CD4-positive, alpha-beta T cell treated with Interleukin-1 beta for 1 hour (primary cell): ENCODE results near the gene DCC.

Source experiments
- DNase-seq, 2 donors: peaks; one replicate each; pipeline ENCODE4 v3.0.0-alpha.2; 2020 to 2022

Gene DCC

GRCh38 chr18:52844323-52844722 lies 504.3 kb downstream of the DCC start:
- no peak for DNase-seq

GRCh38 chr18:52845036-52845435 lies 505.0 kb downstream of the DCC start:
- no peak for DNase-seq

- DNase-seq, result no peak
Measured at GRCh38 chr18:52850031-52850560, 510.1 kb downstream of the DCC start.

DNA sequence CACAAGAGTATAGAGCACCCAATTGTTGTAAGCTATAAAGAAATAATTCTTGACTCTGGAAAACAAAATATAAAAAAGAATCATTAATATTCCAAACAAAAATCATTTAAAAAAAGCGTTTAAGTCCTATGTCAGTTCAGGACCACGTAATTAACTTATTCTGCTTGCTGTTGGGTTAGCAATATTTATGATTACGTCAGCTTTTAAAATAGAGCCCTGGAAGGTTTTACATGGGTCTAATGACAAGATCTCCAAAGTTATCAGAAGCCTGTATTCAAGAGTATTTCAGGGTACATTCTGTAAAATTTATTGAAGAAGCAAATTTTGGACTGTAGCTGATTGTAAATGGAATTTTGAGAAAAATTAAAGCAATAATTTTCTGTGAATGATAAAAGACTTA lies 521.6 kb downstream of the DCC start:
- DNase-seq, result no peak

- no peak for DNase-seq
Measured at GRCh38 chr18:52869349-52869923, 529.4 kb downstream of the DCC start.

GRCh38 chr18:52869942-52870907 lies 530.2 kb downstream of the DCC start:
- DNase-seq, result no peak

DNA sequence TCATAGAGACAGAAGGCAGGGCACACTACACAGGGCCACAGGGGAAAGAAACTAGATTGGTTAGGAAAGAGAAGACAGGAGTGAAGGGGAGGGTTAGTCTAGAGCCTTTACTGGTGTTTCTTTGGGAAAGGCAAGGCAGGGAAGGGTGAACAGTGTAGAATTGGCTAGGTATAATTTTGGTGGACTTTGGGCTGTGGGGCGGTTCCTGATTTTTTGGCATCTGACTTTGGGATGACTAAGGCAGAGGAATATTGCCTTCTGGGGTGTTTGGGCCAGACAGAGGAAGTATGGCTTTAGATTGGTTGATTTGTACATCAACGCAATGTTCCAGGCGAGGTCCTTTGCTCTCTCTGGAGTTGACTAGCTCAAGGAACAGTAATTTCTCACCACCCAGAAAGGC lies 534.8 kb downstream of the DCC start:
- no peak for DNase-seq

- DNase-seq, result no peak
Measured at GRCh38 chr18:52875725-52876124, 535.7 kb downstream of the DCC start.

GRCh38 chr18:52888014-52888413 lies 548.0 kb downstream of the DCC start:
- DNase-seq, result no peak

- no peak for DNase-seq
Measured at GRCh38 chr18:52894801-52895200, 554.8 kb downstream of the DCC start.

GRCh38 chr18:52897611-52898484 lies 557.9 kb downstream of the DCC start:
- no peak for DNase-seq

- no peak for DNase-seq
Measured at GRCh38 chr18:52898485-52899058, 558.6 kb downstream of the DCC start.

GRCh38 chr18:52902188-52902587 lies 562.2 kb downstream of the DCC start:
- no peak for DNase-seq

- no peak for DNase-seq
Measured at GRCh38 chr18:52903857-52904256, 563.9 kb downstream of the DCC start.

DNA sequence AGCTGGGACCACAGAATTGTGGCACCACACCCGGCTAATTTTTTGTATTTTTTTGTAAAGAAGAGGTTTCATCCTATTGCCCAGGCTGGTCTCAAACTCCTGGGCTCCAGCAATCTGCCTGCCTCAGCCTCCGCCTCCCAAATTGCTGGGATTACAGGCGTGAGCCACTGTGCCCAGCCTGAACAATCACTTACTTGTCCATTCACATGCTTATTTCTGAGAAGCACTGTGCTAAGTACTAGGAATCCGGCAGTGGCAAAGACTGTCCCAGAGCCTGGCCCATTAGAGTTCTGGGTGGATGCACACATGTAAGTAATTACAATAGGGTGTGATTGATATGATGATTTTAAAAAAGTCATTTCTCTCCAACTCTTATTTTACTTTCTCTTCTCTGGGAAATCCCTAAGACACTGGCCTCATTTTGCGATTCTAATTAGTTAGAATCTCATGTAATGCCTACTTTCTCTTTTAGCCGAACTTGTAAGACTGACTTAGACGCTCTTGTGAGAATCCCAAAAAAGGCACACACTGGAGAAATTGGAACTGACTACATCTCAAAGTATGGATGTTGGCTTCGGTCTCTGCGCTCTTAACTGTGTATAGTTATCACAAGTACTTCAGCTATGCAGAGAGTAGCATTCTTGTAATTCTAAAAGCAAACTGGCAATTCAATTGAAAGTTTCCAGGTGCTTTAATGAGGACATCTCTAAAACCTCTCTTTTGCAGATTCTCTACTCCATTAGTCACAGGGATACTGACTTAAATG lies 567.7 kb downstream of the DCC start:
- DNase-seq, result no peak

DNA sequence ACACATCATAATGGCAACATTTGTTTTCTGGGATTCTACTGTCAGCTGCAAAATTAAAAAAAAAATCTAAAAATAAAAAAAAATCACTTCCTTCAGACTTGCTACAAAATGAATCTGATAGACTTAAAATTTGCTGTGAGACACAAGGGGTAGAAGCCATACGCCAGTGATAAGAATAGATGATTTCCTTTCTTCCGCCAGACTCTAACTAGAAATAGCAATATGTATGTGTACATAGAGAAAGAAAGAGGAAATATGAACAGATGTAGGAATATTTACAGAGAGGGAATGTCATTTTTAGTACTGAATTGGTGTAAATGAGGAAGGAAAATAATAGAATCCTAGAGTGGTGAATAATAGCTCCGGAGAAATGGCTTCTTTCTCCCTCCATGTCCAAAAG lies 574.2 kb downstream of the DCC start:
- no peak for DNase-seq

GRCh38 chr18:52920665-52921064 lies 580.7 kb downstream of the DCC start:
- no peak for DNase-seq

GRCh38 chr18:52933356-52933755 lies 593.4 kb downstream of the DCC start:
- no peak for DNase-seq

DNA sequence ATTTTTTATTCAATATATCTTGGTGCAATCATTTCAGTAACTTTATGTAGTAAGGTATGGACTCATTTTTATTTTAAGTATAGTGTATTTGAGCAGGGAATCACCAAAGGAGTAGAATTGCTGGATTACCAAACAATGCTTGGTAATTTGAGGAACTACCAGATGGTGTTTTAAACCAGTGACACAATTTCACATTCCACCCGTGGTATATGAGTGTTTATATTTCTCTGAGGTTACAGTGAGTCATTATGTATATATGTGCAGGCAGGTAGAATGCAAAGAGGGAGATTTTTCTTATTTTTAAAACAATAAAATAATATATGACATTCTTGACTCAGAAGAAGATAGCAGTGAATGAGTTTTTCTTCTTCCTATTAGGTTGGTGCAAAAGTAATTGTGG lies 596.9 kb downstream of the DCC start:
- DNase-seq, result no peak

DNA sequence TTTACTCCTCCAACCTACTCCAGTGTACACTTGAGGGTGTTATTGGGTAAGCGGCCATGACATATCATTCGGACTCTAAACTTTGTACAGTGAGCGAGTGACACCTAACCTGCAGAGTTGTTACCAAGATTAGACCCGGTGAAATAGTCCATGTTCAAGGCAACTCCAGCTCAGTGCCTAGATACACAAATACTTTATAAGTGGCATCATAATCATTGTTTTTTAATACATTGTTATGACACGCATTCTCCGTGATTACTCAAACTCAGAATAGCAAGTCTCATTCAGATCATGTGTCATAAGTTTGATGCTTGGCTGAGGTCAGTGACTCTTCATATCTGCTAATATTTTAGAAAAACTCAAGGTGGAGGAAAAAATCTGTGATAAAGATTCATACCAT lies 597.8 kb downstream of the DCC start:
- no peak for DNase-seq

DNA sequence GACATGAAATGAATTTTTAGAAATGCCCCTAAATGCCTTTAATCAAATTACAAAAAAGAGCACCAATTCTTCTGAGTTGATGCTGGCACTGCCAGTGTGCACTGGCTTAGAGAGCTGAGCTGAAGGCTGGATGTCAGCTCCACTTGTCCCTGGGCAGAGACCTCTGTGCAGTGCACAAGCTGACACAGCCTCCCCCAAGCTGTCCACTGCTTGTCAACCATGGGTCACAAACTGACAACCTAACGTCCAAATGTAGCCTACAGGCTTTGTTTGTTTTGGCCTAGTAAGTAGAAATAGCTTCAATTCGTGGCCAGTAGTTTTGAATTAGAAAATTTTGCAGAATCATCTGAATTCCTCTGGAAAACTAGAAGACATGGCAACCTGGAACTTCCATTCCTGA lies 605.6 kb downstream of the DCC start:
- DNase-seq, result no peak

DNA sequence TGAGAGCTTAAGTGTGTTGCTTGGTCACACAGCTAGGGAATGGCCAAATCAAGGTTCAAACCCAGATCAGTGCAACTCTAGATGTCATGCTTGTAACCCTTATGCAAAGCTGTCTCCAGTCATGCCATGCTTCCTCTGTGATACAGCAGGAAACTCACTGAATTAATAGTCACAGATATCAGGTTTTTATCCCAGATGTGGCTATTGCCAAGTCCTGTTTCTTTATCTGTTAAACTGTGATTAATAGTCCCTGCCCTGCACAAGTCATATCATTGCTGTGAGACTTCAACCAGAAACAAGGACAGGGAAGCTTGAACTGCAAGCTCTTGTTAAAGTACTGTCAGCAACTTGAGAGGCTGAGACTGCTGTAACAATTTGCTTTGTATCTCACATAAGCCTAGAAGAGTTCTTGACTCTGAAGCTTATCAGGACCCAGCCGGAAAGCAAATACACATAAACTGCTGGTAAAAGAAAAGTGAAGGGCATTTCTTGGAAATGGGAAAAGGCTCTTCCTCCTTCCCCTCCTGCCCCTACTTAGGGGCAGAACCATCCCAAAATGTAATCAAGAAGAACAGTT lies 609.0 kb downstream of the DCC start:
- no peak for DNase-seq
